GM15510 (cell line): ENCODE measurements around the gene NCAPH2.

Experiments
- POLR2A ChIP-seq: IDR thresholded peaks from 3 replicates; pipeline ENCODE4 v1.6.1; 2011; ENCODE audit warnings: borderline replicate concordance; ENCODE audit not compliant: insufficient read length; ENCODE audit errors: extremely low read depth

Gene NCAPH2

DNA sequence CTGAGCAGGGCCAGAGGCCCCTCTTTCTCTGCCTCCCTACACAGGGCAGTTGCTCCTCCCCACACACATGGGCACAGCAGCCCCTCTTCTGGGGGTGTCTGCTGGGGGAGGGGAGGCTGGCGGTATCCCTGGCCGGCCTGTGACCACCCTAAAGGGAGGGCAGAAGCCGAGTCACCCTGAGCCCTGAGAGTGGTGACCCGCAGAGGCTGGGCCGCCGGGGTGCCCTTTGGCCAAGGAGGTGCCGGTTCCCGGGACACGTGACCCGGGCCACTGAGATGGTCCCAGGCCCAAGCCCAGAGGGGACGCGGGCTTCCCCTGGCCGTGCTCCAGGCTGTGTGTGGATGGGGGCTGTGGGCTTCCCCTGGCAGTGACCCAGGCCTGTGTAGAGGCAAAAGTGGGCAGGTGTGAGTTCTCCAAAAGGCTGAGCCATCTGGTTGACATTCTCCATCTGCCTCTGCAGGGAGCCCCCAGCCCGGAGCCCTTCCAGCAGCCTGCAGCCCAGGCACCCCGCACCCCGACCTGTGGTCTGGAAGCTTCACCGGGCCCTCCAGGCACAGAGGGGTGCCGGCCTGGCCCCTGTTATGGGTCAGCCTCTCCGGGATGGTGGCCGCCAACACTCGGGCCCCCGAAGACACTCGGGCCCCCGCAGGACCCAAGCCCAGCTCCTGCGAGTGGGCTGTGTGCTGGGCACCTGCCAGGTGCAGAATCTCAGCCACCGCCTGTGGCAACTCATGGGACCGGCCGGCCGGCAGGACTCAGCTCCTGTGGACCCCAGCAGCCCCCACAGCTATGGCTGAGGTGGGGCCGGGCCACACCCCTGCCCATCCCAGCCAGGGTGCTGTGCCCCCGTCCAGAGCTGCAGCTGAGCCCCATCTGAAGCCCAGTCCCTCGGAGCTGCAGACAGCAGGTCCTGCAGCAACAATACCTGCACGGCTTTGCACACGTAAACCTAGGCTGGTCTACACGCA is 25.6 kb upstream of the NCAPH2 start:
- no peak for TF ChIP-seq POLR2A

DNA sequence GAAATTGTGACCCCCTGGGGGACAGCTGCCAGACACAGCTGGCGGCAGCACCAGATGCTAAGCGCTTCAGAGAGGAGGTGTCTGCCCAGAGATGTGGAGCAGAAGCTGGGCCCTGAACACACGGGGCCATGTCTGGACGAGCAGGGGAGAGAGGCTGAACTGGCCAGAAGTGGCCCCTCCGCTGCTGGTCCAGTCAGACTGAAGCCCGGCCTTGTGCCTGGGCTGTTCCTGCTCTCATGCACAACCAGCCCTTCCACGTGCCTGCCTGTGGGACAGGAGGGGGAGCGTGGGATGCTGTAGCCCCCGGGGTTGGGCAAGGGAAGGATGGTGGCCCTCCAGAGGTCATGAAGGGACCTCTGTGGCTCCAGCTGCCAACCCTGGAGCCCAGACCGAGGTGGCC is 24.9 kb upstream of the NCAPH2 start:
- no peak for TF ChIP-seq POLR2A

GRCh38 chr22:50483556-50483955 is 24.5 kb upstream of the NCAPH2 start:
- no peak for TF ChIP-seq POLR2A

GRCh38 chr22:50483977-50484853 is 23.8 kb upstream of the NCAPH2 start:
- no peak for TF ChIP-seq POLR2A

GRCh38 chr22:50485221-50486131 is 22.5 kb upstream of the NCAPH2 start:
- TF ChIP-seq POLR2A, result no peak

GRCh38 chr22:50486561-50487289 is 21.3 kb upstream of the NCAPH2 start, which contains the start of gene MIOX:
MIOX (plus strand) TSS chr22:50486859; CDS start chr22:50486898, 39 bp downstream.
- no peak for TF ChIP-seq POLR2A

- no peak for TF ChIP-seq POLR2A
These were observed 20.6 kb upstream of the NCAPH2 start for GRCh38 chr22:50487290-50488005.

GRCh38 chr22:50488006-50488677 is 19.9 kb upstream of the NCAPH2 start:
- no peak for TF ChIP-seq POLR2A

DNA sequence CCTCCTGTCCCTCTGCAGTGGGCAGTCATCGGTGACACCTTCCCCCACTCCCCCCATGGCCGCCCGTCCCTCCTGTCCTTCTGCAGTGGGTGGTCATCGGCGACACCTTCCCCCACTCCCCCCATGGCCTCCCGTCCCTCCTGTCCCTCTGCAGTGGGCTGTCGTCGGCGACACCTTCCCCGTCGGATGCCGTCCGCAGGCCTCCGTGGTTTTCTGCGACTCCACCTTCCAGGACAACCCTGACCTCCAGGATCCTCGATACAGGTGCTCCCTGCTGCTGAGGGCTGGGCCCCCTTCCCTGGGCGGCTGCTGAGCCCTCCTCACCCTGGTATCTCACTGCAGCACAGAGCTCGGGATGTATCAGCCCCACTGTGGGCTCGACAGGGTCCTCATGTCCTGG is 19.1 kb upstream of the NCAPH2 start:
- TF ChIP-seq POLR2A, result no peak

DNA sequence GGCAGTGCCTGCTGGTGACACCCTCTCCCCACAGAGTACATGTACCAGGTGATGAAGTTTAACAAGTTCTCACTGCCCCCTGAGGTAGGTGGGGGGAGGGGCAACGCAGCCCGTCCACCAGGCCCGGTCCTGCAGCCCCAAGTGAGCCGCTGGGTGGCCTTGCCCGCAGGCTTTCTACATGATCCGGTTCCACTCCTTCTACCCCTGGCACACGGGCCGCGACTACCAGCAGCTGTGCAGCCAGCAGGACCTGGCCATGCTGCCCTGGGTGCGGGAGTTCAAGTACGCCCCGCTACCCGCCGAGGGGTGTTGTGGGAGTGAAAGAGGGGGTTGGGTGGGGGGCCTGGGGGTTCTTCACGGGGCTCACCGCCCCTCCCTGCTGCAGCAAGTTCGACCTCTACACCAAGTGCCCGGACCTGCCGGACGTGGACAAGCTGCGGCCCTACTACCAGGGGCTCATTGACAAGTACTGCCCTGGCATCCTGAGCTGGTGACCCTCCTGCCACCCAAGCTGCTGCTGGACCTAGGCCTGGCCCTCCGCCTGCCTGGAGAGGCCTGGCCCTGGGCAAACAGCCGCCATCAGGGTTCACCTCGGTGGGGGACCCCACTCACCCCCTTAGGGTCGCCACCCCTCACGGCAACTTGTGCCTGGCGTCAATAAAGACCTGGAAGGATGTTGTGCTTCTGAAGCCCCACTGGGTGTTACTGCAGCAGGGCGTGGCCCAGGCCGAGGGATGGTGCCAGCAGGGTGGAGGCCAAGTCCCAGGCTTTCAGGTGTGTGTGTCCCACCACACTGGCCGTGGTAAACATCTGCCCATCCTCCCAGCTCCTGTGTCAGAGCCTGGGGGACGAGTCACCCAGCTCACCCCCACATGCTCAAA is 18.4 kb upstream of the NCAPH2 start:
- TF ChIP-seq POLR2A, result no peak

DNA sequence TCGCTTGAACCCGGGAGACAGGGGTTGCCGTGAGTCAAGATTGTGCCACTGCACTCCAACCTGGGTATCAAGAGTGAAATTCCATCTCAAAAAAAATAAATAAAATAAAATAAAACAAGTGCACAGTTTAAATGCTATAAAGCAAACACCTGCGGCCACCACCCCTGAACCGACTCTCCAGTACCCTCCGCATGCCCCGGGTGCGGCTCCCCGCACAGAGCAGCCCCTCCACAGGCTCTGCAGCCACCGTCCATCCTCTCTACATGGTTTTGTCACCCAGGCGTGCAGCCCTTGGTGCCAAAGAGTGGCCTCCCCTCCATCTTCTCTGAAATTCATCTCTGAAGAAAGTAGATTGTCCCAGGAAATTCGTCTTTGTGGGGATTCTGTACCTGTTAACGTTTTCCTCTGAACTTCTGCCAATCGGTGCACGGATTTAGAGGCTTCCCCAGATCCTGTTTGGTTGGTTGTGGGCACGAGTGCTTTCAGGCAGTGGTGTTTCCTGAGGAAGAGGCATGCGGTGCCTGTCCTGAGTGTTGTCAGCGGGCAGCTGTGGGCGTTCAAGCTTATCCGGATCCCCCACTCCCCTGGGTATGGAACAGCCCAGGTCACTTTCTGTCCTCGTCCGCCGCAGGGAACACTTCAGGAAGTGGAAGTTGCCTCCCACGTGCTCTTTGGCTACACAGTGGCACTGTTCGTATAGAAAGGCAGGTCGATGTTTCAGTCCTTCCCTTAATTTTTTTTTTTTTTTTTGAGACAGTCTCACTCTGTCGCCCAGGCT is 17.3 kb upstream of the NCAPH2 start:
- no peak for TF ChIP-seq POLR2A
